RWPE1 (cell line): ENCODE measurements around the gene ERICH6B.

Source experiments
- CTCF ChIA-PET: fragments of 350-600 bp; sonication (Branson Sonifier 250); formaldehyde crosslinking; extraction: SDS; loops from one replicate; lab custom pipeline; 2021; lab: Yijun Ruan, JAX
- POLR2A ChIA-PET: fragments of 400-600 bp; formaldehyde crosslinking; extraction: SDS; loops from one replicate; lab custom pipeline; 2020; ENCODE audit warnings: antibody characterized with exemption; ENCODE audit not compliant: low non-redundant PET; lab: Yijun Ruan, JAX
- DNase-seq: peaks from one replicate; pipeline ENCODE4 v3.0.0; 2012; ENCODE audit warnings: low spot score
- H3K27ac ChIP-seq: fragments of 450-650 bp; 2 replicates; pipeline ENCODE4 v1.5.1; 2017
- CTCF ChIP-seq: fragments of 450-650 bp; conservative IDR thresholded peaks from 2 replicates; pipeline ENCODE4 v1.5.1; 2017; ENCODE audit warnings: low read depth, mild to moderate bottlenecking

ERICH6B gene

DNA sequence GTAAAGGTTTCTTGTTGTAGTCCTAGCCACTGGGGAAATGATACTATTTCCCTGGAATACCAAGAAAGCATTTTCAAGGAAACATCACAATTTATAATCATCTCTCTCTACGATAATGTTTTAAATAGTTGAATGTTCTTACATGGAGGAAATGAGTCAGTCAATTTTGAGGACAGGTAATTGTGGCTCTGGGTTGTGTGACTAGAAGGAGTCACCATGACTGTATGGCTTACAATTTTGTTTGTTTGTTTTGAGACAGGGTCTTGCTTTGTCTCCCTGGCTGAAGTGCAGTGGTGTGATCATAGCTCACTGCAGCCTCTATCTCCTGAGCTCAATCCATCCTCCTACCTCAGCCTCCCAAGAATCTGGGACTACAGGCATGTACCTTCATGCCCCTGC is 103.4 kb downstream of the ERICH6B start:
- no peak overlapping the region for H3K27ac ChIP-seq
- TF ChIP-seq CTCF = no peak
- no peak for DNase-seq
- ChIA-PET CTCF (interaction anchor here (0.6 to 0.7 kb wide), 3 partner anchors 118 to 222 kb away, joined by 3 to 4 read pairs (median 3); no protein-coding TSS in a partner anchor), POLR2A (no interaction called here)

- TF ChIP-seq CTCF = peak; percentile 90
- DNase-seq = peak; percentile 58
- POLR2A ChIA-PET = no interaction called here
- H3K27ac ChIP-seq = no peak overlapping the region
- CTCF ChIA-PET = interaction anchor here (0.6 to 0.7 kb wide), 2 partner anchors 206 to 223 kb away, joined by 3 to 4 read pairs; no protein-coding TSS in a partner anchor
Measured at GRCh38 chr13:45511310-45512097, 104.0 kb downstream of the ERICH6B start.

DNA sequence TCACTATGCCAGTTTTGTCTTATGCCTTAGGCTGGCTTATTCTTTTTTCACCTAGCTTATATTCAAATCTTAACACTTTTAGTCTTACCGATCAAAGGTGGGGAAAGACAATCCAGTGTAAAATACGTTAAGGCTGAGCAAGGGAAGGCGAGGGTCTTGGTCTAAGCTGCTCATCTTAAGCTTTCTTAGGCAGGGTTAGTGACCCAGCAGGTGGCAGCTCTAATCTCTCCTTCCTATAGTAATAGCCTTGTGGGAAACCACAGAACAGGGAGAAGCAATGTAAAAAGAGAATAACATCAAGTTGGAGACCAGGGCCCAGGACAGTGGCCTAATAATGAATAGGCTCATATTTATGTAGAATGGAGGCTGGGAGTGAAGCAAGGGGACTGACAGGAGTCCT is 104.9 kb downstream of the ERICH6B start:
- no peak overlapping the region for H3K27ac ChIP-seq
- ChIA-PET POLR2A (no interaction called here), CTCF (no interaction called here)
- no peak for TF ChIP-seq CTCF
- DNase-seq = no peak

DNA sequence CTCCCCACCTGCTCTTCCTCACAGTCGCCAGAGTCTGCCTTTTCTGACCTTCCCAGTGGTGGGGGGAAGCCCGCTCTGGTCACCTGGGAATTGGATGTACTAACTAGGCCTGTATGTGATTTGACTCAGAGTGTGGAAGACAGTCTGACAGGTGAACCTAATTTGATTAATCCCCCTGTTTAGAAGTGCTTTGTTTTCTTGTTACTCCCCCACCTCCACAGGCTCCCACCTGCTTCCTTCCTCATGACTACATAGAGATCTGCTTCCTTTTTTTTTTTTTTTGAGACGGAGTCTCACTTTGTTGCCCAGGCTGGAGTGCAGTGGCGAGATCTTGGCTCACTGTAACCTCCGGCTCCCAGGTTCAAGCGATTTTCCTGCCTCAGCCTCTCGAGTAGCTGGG is 106.8 kb downstream of the ERICH6B start:
- ChIA-PET POLR2A (no interaction called here), CTCF (interaction anchor here (0.9 kb wide), 1 partner anchor 16 kb away, joined by 3 read pairs; no protein-coding TSS in a partner anchor)
- DNase-seq = no peak
- H3K27ac ChIP-seq = no peak overlapping the region
- no peak for TF ChIP-seq CTCF

DNA sequence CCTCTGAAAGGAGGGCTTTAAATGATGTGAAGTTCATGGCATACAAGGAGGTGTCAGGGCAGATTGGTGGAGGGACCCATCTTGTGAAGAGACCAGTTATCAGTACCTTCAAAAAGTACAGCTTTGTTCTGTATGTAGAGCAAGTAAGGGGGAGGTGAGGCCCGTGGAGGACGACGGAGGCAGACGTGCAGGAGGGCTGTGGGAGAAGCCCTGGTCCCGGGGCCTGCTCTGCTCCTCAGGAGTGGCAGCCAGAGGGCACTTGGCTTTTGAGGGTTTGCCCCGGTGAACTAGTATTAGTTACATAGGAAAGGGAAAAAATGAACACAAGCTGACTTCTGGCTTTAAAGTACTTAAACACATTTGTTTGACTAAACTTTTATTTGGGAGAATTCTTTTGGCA is 108.7 kb downstream of the ERICH6B start:
- no peak overlapping the region for H3K27ac ChIP-seq
- TF ChIP-seq CTCF = no peak
- DNase-seq = no peak
- ChIA-PET POLR2A (no interaction called here), CTCF (no interaction called here)

DNA sequence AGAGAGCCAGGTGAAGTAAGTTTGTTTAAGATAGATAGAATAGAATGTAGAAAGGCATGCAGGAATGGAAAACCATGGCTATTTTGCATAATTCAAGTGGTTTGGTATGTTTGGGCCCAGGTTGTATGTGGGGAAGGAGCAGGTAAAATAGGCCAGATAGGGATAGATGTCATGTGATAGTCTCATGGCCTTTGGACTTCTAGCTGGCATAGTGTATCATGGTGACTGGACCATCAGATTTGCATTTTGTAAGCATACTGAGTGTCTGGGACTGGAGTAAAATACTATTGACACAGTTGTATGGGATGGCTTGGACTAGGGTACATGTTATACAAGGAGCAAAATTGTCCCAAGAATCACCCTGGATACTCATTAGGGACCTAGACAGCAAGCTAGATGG is 111.9 kb downstream of the ERICH6B start:
- ChIA-PET POLR2A (no interaction called here), CTCF (no interaction called here)
- DNase-seq = no peak
- H3K27ac ChIP-seq = no peak overlapping the region
- no peak for TF ChIP-seq CTCF
